Mononuclear cell (primary cell): ENCODE results near the gene IL1R1. TPM values are rescaled to one million over a fixed set of nuclear protein-coding genes. Genes with fewer than 3 reads are reported as not detected.

Experiments used
- H3K27me3 ChIP-seq: 2 replicates; pipeline ENCODE4 v1.6.0; 2011; ENCODE audit warnings: low read length, control low read depth; ENCODE audit not compliant: insufficient read depth
- H3K4me1 ChIP-seq: 2 replicates; pipeline ENCODE4 v1.5.1; 2011; ENCODE audit warnings: mild to moderate bottlenecking, low read length, control low read depth; ENCODE audit not compliant: insufficient read depth
- H3K4me3 ChIP-seq: 2 replicates; pipeline ENCODE4 v1.5.1; 2011; ENCODE audit warnings: mild to moderate bottlenecking, low read length, moderate library complexity
- H3K9me3 ChIP-seq: 2 replicates; pipeline ENCODE4 v1.5.1; 2011; ENCODE audit warnings: low read depth, mild to moderate bottlenecking, control low read depth, low read length
- total RNA-seq: library from RNA; depleted of rRNA; stranded (reverse); fragments of >200 nt; gene quantifications from one replicate; pipeline ENCODE4 v1.2.3, GENCODE V29; 2012

IL1R1 gene
- total RNA-seq, 1 donor = 2.6 TPM

DNA sequence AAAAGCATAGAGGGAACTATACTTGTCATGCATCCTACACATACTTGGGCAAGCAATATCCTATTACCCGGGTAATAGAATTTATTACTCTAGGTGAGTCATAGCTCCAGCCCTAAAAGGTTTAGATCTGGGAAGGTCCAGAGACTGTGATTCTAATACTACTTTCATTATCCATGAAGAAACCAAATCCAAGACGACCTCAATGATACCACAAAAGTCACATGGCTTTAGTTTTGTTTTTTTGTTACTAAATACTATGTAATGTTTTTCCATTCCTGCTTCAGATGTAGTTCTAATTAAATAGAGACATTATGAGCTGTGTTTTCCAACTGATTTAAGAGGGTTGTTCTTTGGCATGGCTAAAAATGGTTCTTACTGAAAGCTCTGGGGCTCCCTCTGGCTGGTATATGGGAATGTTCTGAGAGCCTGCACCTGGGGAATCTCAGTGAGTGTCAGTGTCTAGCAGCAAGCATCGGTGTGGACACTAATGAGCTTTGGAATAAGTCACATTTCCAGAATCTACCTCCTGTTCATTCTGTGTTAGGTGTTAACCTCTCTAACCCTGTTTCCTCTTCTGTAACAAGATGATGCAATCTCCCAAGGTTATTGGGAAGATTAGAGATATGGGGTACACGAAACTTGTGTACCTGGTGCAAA, 23.8 kb downstream of the IL1R1 start:
- Histone ChIP-seq H3K27me3 (no peaks in the 10 kb centered on the region), H3K9me3 (no peaks in the 10 kb centered on the region), H3K4me3 (no peak overlapping the region), H3K4me1 (no peaks in the 10 kb centered on the region)

DNA sequence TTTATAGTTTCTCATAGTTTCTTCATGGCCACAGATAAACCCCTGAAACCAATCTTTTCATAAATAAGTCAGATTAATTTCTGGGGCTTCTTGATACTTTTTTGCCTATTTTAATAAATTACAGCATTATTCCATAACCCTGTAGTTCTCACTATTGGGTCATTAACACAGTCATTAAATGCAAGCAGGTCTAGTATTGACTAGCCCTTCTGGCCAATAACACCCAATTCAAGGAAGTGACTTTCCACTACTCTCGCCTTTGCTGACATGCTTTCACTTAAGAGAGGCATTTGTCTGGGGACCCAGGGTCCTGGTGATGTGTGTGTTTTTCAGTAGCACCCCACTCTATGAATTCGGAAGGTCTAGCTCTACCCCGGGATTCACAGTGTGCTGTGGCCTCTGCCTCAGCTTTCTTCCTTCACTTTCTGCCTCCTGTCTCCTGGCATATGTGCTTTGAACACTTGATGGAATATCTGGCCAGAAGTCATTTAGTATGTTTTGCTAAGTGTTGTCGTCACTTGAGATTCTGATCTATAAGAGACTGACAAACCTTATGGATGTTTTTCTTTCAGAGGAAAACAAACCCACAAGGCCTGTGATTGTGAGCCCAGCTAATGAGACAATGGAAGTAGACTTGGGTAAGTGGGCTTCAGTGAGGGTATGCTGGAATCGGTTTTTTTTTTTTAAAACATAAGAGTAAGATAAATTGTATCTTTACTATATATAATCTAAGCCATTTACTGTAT, 25.7 kb downstream of the IL1R1 start:
- H3K4me3 ChIP-seq = no peak overlapping the region
- peaks cover 11% of the 10 kb centered on the region for H3K4me1 ChIP-seq
- no peaks in the 10 kb centered on the region for H3K27me3 ChIP-seq
- no peaks in the 10 kb centered on the region for H3K9me3 ChIP-seq

DNA sequence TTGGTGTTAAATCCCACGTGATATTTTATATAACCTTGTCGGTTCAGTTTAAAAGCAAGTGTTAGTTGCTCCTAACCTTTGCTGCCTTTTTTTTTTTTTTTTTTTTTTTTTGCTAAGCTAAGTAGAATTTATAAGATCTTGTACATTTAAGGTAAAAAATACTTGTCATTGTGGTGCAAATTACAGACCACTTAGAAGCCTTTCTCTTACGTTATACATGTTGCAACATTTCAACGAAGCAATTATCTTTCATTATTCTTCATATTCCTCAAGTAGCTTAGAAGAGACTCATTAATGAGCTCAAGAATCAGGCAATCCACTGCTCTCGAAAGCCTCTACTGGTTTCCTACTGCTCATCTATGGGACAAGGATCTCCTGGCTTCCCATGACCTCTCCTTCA, 29.4 kb downstream of the IL1R1 start:
- Histone ChIP-seq H3K27me3 (no peaks in the 10 kb centered on the region), H3K9me3 (no peaks in the 10 kb centered on the region), H3K4me1 (peaks cover 11% of the 10 kb centered on the region), H3K4me3 (no peak overlapping the region)

DNA sequence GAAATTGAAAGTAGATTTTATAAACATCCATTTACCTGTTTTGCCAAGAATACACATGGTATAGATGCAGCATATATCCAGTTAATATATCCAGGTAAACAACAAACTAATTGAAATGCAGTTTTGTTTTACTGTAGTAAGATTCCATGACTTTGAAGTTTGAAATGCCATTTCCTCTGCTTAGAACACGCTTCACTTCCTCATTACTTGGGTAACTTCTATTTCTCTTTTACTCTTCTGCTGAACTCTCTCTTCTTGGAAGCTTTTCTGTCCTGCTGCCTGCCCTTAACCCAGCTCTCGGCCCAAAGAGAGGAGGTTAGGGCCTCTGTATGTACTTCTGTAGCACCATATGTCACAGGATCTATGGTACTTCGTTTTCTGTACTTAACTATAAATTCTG, 30.2 kb downstream of the IL1R1 start:
- no peak overlapping the region for H3K4me3 ChIP-seq
- H3K9me3 ChIP-seq = no peaks in the 10 kb centered on the region
- peaks cover 11% of the 10 kb centered on the region for H3K4me1 ChIP-seq

DNA sequence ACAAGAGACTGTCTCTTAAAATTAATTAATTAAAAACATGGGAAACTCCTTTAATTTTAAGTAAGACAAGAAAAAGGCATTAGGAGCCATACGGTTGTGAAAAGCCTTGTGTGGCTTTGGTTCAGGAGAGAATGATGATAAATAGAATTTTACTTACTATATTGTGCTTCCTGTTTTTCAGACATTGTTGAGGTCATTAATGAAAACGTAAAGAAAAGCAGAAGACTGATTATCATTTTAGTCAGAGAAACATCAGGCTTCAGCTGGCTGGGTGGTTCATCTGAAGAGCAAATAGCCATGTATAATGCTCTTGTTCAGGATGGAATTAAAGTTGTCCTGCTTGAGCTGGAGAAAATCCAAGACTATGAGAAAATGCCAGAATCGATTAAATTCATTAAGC, 33.6 kb downstream of the IL1R1 start:
- no peaks in the 10 kb centered on the region for H3K27me3 ChIP-seq
- H3K4me3 ChIP-seq = no peak overlapping the region
- peaks cover 11% of the 10 kb centered on the region for H3K4me1 ChIP-seq
- no peaks in the 10 kb centered on the region for H3K9me3 ChIP-seq

More for the DNA sequence above, 30.2 kb downstream of the IL1R1 start:
- no peaks in the 10 kb centered on the region for H3K27me3 ChIP-seq

DNA sequence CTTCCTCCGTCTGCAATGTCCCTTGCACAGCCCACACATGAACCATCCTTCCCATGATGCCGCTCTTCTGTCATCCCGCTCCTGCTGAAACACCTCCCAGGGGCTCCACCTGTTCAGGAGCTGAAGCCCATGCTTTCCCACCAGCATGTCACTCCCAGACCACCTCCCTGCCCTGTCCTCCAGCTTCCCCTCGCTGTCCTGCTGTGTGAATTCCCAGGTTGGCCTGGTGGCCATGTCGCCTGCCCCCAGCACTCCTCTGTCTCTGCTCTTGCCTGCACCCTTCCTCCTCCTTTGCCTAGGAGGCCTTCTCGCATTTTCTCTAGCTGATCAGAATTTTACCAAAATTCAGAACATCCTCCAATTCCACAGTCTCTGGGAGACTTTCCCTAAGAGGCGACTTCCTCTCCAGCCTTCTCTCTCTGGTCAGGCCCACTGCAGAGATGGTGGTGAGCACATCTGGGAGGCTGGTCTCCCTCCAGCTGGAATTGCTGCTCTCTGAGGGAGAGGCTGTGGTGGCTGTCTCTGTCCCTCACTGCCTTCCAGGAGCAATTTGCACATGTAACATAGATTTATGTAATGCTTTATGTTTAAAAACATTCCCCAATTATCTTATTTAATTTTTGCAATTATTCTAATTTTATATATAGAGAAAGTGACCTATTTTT, 35.4 kb downstream of the IL1R1 start:
- H3K4me1 ChIP-seq = peaks cover under 1% of the 10 kb centered on the region
- H3K4me3 ChIP-seq = no peak overlapping the region
- H3K27me3 ChIP-seq = no peaks in the 10 kb centered on the region

DNA sequence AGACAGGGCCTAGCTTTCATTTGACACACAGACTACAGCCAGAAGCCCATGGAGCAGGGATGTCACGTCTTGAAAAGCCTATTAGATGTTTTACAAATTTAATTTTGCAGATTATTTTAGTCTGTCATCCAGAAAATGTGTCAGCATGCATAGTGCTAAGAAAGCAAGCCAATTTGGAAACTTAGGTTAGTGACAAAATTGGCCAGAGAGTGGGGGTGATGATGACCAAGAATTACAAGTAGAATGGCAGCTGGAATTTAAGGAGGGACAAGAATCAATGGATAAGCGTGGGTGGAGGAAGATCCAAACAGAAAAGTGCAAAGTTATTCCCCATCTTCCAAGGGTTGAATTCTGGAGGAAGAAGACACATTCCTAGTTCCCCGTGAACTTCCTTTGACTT, 36.5 kb downstream of the IL1R1 start:
- Histone ChIP-seq H3K27me3 (peaks cover 3% of the 10 kb centered on the region), H3K4me3 (no peak overlapping the region), H3K9me3 (no peaks in the 10 kb centered on the region), H3K4me1 (no peaks in the 10 kb centered on the region)

More for the DNA sequence above, 35.4 kb downstream of the IL1R1 start:
- H3K9me3 ChIP-seq = no peaks in the 10 kb centered on the region

DNA sequence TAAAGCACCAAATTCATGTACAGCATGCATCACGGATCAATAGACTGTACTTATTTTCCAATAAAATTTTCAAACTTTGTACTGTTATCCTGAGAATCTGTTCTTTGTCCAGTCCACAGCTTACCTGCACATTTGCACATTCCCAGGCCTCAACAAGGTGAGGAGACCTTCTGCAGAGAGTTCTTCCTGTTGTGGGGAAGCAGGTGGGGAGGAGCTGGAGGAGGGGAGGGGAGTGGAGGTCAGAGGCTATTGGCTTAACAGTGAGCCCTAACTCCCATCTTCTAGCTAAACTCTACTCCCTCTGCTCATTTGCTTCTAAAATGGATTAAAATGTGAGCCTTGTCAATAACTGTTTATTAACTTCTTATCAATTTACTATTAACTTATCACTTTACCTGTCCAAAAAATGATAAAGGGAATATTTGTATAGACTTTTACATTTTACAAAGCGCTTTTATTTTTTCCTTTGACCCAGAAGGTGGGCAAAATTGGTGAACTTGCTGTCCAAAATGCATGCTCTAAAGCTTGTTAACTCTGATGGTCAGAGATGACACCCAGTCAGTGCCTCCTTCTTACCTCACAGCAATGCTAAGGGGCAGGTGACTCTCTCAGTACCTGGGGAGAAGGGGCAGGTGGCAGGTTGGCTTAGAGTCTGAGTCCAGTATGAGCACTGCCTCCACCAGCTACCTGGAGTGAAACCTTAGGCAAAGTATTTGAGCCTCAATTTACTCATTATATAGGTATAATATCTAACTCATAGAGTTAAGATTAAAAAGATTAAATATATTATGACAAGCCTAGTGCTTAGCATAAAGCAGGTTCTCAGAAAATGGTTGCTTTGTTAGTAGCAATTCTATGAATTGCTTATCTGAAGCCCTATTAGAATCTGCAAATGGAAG, 37.5 kb downstream of the IL1R1 start:
- Histone ChIP-seq H3K9me3 (no peaks in the 10 kb centered on the region), H3K27me3 (peaks cover 6% of the 10 kb centered on the region), H3K4me3 (no peak overlapping the region), H3K4me1 (no peaks in the 10 kb centered on the region)

DNA sequence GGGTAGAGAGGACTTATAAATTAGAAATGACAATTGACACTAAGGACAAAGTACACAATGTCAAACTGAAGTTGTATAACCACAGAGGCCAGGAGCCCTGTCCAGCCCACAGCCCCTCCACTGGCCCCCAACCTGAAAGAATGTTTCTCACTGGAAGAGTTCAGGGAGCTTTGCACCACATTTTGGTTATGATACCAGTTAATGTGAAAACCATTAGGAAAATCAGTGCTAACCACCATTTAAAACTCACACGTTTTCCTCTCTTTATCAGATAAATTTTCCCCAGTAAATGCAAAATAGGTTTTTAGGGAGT, 38.1 kb downstream of the IL1R1 start:
- Histone ChIP-seq H3K4me3 (no peak overlapping the region), H3K4me1 (no peaks in the 10 kb centered on the region), H3K27me3 (peaks cover 6% of the 10 kb centered on the region), H3K9me3 (no peaks in the 10 kb centered on the region)

DNA sequence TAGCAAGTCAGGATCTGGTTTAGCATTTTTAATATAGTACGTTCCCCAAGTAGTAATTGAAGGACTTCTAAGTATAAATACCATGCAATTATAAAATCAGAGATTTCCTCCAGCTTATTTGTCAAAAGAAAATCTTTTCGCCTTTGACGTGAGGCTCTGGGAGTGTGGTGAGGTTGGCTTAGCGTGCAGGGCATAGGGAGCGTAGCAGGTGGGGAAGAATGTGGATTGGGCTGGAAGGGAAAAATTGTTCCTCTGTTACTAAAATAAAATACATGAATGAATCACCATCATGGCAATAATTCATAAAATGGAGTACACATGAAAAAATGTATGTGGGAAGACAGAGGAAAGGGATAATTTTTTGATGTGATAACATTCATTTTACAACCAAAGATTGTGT, 38.8 kb downstream of the IL1R1 start:
- no peak overlapping the region for H3K4me3 ChIP-seq
- peaks cover 6% of the 10 kb centered on the region for H3K27me3 ChIP-seq
- H3K9me3 ChIP-seq = no peaks in the 10 kb centered on the region
- no peaks in the 10 kb centered on the region for H3K4me1 ChIP-seq

DNA sequence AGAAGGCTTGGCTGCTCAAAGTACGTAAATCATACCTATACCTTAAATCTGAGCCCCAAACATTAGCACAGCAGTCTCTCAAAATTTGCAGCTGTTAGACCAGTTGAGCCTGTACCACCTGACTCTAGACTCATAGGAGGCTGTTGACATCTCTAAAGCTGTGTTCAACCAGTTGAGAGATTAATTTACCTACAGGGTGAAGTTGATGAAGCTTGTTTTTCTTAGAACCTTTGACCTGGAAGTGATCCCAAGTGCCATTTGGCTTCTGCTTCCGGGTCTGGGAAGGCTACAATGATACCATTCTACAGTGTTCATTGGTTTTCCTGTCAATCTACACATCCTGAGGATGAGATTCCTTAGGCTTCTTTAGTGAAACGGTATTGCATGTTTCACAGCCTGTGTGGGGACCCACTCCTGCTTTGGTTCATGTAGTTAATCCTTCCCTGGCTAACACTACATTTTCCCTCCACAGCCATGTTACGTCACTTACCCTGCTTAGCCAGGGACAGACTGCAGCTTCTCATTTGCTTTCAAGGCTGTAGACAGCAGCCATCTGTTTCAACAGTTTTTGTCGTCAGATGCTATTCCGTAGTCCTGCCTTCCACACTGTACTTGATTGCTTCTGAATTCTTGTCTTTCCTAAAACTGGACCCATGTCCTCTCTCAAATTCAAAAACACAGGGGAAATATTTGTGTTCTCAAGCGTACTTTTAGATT, 39.5 kb downstream of the IL1R1 start:
- peaks cover 6% of the 10 kb centered on the region for H3K27me3 ChIP-seq
- no peak overlapping the region for H3K4me3 ChIP-seq
- H3K9me3 ChIP-seq = no peaks in the 10 kb centered on the region
- H3K4me1 ChIP-seq = peaks cover under 1% of the 10 kb centered on the region

DNA sequence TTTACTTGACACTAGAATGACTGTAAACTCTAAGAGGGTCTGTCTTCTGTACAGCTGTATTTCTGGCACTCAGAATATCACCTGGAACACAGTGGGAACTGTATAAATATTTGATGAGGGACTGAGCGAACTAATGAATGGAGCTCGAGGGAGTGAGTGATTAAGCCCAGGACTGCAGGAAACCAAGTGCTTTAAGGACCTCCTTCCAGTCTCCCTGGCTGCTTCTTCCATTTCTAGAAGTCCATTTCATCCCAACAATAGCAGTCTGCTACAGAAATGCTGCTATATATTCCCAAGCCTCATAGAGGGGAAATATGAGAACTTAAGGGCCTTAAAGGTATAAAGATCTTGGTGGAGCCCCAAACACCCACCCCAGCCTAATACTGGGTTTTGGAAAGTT, 41.5 kb downstream of the IL1R1 start:
- H3K4me3 ChIP-seq = no peak overlapping the region

DNA sequence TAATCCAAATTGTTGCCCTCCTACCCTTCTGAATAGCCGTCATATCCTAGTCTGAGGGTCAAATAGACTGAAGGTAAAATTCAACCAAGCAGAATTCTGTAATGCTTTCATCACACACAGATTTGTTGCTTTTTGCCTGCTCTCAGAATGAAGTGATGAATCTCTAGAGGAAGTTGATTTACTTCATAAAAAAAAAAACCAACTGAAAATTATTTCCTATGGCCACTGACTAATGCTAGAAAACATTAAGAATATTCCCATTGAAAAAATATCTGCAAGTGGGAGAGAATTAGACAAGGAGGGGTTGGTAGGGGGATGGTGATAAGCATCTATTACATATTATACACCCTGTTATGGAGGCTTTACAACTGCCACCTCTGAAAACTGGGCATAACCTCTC, 42.0 kb downstream of the IL1R1 start:
- Histone ChIP-seq H3K27me3 (peaks cover 10% of the 10 kb centered on the region), H3K4me1 (peaks cover 11% of the 10 kb centered on the region), H3K9me3 (no peaks in the 10 kb centered on the region), H3K4me3 (no peak overlapping the region)

More for the DNA sequence above, 41.5 kb downstream of the IL1R1 start:
- no peaks in the 10 kb centered on the region for H3K9me3 ChIP-seq
- H3K4me1 ChIP-seq = peaks cover 11% of the 10 kb centered on the region
- peaks cover 10% of the 10 kb centered on the region for H3K27me3 ChIP-seq

DNA sequence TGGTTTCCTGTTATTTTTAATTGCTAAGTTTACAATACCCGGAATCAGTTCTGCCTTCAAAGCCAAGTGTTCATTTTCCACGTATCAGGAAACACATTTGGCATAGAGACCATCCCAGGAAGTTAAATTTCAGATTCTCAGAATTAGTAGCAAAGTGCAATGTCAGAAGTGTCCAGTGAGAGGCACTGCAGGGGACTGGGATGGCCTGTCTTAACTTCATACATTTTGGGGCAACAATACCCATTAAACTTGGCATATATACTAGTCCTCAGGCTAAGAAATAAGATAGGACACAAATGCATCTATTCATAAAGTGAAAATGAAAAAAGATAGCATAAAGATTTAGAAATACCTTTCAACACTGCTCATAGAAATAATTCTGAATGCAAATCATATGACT, 42.8 kb downstream of the IL1R1 start:
- Histone ChIP-seq H3K4me1 (peaks cover 11% of the 10 kb centered on the region), H3K27me3 (peaks cover 10% of the 10 kb centered on the region), H3K4me3 (no peak overlapping the region)

More for the DNA sequence above, 42.8 kb downstream of the IL1R1 start:
- H3K9me3 ChIP-seq = no peaks in the 10 kb centered on the region
